GM04503 (cell line): ENCODE results near the gene CBX6.
"Not testable (repeated sequence)": the region's sequence is repeated elsewhere in the genome, so short reads cannot be mapped to it uniquely, and the experiment has no call there.

Experiments used
- DNase-seq: peaks from one replicate; pipeline ENCODE4 v3.0.0-alpha.2; 2012; ENCODE audit warnings: low read depth

Gene CBX6

GRCh38 chr22:38872172-38872830 lies at the start of gene CBX6:
TSS of gene CBX6 (minus strand) at chr22:38872216. CDS start at chr22:38872190, 26 bp downstream.
- peak; percentile 44 for DNase-seq

DNA sequence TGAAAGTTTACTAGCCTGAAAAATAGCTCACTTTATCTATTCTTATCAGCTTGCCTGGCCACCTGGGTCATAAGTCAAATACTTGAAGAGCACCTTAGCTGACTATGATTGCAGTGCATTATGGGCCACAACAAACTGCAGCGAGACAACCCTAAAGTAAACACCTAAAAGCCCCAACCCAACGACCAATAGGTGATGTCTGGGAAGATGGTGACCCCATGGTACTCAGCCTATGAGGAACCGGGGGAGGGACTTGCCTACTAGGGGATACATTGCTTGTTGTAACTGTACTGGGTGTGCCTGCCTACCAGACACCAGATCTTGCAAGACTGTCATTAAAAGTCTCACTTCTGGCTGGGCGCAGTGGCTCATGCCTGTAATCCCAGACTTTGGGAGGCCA lies 49.8 kb upstream of the CBX6 start:
- no peak for DNase-seq

DNA sequence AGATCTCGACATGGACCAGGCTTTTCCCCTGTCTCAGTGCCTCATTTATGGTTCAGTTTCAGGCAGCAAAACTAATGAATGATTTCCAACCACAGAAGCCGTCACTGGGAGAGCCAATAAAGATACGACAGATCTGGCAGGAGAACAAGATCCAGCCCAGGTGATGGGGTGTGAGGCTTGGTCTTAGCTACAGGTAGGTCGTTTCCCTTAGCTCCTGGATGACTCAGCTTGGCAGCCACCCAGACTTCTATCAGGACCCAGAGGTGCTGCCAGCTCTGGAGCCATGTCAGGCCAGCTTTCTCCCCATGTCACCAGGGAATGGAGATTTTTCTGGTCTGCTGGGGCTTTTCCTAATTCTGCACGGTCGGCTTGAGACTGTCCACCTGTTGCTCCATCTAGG lies 49.1 kb upstream of the CBX6 start:
- DNase-seq: no peak

DNA sequence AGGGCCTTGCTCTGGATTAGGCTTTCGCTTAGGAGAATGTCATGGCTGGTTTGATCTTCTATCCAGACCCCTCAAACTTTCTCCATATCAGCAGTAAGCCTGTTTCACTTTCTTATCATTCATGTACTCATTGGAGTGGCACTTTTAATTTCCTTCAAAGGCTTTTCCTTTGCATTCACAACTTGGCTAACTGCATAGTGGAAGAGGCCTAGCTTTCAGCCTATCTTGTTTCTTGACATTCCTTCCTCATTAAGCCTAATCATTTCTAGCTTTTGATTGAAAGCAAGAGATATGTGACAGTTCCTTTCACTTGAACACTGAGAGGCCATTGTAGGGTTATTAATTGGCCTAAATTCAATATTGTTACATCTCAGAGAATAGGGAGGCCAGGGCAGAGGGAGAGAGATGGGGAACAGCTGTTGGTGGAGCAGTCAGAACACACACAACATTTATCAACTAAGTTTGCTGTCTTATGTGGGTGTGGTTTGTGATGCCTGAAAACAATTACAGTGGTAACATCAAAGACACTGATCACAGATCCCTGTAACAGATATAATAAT lies 47.7 kb upstream of the CBX6 start:
- no peak for DNase-seq

DNA sequence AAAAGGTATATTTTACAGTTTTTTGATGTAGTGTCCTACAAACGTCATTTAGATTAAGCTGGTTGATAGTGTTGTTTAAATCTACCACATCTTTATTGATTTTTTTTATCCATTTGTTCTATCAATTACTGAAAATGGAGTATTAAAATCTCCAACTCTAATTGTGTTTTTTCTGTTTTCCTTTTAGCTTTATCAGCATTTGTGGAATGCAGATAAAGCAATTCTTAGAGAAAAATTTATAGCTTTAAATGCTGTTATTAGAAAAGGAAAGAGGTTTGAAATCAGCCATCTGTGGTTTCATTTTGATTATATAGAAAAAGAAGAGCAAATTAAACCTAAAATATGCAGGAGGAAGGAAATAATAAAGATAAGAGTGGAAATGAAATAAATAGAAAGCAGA lies 39.4 kb upstream of the CBX6 start:
- DNase-seq: no peak

- no peak for DNase-seq
These were observed 35.8 kb upstream of the CBX6 start for GRCh38 chr22:38907767-38908166.

- no peak for DNase-seq
These were observed 34.0 kb upstream of the CBX6 start for GRCh38 chr22:38906052-38906451.

GRCh38 chr22:38904052-38904617 lies 32.1 kb upstream of the CBX6 start:
- DNase-seq: not testable (repeated sequence)

DNA sequence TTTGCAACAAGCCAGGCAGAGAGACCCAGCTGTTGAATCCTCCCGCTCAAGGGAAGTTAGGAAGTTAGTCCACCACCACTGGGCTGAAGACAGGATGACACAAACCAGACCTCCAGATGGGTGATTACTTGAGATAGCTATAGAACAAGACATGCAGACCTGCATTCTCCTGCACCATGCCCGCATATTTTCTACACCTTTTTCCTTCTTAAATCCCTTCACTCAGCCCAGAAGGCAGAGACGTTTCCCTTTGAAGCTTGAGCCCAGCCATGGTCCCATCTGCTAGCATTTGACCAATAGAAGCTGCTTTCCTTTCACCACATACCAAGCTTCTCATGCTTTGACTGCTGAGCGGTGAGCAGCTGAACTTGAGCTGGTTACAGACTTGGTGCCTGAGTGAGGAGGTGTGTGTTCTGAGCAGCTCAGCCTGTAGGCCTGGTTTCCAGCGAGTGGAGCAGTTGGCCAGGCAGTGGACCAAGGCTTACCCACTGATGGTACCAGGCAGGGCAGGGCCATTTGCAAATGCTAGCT lies 29.2 kb upstream of the CBX6 start:
- DNase-seq: no peak

- DNase-seq: no peak
These were observed 28.7 kb upstream of the CBX6 start for GRCh38 chr22:38900677-38901076.

GRCh38 chr22:38891256-38891655 lies 19.2 kb upstream of the CBX6 start:
- no peak for DNase-seq

DNA sequence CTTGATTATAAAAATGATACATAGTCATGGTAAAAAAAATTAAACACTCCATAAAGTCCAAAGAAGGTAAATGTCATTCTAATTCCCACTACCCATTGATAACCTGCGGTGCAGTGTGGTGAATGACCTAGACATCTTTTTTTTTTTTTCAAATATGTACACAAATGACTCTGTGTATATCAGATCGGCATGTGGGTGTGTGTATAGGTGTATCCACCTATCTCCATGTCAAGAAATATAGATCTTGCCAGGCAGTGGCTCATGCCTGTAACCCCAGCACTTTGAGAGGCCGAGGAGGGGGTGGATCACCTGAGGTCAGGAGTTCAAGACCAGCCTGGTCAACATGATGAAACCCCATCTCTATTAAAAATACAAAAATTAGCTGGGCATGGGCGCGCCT lies 18.4 kb upstream of the CBX6 start:
- no peak for DNase-seq

GRCh38 chr22:38886333-38886732 lies 14.3 kb upstream of the CBX6 start:
- DNase-seq: no peak

DNA sequence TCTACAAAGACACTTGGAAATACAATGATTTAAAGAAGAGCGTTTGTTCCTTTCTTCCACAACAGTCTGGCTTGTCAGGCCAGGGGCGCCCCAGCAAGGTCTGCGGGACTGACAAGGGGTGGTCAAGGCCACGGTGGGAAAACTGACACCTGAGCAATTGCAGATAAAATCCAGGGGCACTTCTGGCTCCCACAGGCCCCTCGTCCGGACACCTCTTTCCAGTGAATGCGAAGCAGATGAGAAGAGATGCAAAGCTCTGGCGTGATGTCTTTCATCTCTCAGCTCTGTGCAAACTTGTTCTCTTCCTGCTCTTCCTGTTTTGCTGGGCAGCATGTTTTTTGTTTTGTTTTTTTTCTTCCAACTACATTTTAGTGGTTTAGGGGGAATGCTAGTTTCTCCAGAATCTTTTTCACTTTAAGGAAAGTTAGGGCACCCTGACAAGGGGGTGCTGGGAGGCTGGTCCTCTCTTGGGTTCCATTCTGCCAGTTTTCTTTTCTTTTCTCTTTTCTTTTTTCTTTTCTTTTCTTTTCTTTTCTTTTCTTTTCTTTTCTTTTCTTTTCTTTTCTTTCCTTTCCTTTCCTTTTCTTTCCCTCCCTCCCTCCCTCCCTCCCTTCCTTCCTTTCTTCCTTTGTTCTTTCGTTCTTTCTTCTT lies 11.1 kb upstream of the CBX6 start:
- no peak for DNase-seq

DNA sequence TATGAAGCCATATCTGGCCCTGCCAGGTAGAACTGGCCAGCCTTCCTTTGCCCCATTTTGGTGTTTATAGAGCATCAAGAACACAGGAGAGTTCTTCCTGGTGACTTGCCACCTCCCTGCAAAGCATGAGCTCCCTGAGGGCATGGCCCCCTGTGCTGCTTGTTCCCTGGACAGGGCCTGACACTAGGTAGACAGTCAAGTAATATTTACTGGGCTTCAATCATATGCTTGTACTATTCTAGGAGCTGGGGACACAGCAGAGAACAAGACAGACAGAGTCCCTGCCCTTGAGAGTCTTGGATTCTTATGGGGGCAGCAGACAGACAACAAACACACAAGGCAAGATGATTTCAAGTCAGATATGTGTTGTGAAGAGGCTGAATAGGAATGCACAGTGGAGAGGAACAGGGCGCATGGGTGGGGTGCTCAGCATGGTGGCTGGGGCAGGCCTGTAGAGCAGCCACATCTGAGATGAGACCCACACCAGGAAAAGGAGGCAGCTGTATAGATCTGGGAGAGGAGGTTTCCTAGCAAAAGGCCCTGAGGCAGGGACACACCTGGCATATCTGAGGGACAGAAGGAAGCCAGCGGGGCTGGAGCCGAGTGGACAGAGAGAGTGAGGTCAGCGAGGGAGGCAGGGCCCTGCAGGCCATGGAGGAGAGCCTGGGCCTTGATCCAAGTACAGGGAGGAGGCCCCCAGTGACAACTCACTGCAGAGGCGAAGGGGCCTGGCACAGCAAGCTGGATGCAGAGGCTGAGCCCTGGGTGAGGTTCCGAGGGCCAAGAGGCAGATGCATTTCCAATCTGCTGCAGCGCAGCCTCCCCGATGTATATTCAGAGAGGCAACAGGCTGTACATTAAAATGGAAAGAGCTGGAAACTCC lies 10.2 kb upstream of the CBX6 start:
- no peak for DNase-seq

DNA sequence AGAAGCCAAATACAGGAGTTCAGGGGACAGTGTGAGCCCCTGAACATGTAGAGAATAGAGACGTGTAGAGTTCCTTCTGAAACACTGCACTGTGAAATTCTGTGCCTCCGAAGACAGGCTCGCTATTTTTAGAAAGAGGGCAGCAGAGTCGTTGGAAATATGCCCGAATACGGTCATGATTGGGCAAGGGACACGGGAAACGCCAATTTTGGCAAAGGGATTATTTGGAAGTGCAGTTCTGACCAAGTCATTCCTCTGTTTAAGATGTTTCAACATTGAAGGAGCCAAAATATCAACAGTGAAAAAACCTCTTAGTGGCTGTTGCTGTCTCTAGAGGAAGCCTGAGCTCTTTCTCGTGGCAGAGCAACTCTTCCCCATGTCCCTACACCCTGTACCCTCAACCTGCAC lies 9.5 kb upstream of the CBX6 start:
- peak; percentile 79 for DNase-seq

DNA sequence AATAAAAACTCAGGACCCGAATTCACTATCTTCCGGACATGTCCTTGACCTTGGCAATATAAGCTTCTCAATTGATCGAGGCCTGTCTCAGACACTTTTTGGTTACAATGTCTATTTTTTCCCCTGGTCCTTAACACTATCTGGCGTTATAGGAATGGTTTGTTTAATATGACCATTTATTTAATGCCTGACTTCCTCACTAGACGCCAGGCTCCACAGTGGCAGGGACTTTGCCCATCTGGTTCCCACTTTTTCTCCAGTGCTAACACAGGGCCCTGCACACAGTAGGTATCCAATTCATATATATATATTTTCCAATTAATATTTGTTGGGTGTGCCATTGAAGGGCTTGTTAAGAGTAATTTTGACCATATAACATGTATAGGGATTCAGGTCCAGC lies 7.9 kb upstream of the CBX6 start:
- DNase-seq: no peak

- DNase-seq: no peak
These were observed 7.2 kb upstream of the CBX6 start for GRCh38 chr22:38879108-38879729.

DNA sequence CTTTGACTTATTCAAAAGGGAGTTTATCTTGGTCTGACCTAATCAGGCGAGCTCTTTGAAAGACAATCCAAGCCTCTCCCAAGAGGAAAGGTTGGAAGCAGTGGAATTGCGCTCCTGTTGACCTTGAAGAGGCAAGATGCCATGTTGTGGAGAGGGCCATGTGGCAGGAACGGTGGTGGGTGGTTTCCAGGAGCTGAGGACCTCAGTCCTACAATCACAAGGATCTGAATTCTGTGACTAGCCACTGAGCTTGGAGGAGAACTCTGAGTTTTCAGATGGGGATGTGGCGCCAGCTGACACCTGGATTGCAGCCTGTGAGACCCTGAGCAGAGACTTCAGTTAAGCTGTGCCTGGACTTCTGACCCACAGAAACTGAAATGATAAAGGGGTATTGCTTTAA lies 6.0 kb upstream of the CBX6 start:
- DNase-seq: no peak

- DNase-seq: no peak
These were observed 2.7 kb upstream of the CBX6 start for GRCh38 chr22:38874529-38875222.
